Stimulated activated naive B cell treated with anti-CD40 and anti-IgM and Interleukin-4, amounts not matched to agents 10 μg/mL and 1 μg/mL and 100 μg/mL, for 72 hours (primary cell): ENCODE data around the gene C2CD2.

Source experiments
- ATAC-seq, 2 donors: fragments of 150-1000 bp; cut with Tn5 transposase; replicated peaks; 2 replicates each; pipeline ENCODE4 v1.10.0; 2021; ENCODE audit warnings: moderate library complexity in 1 of 2
- DNase-seq: peaks from one replicate; pipeline ENCODE4 v3.0.0; 2021
- H3K27ac Mint-ChIP-seq: one replicate; pipeline ENCODE4 v1.8.0; 2022; ENCODE audit warnings: mild to moderate bottlenecking, mixed read lengths
- H3K27me3 Mint-ChIP-seq, 2 donors: one replicate each; pipeline ENCODE4 v1.8.0; 2022; ENCODE audit warnings: mixed read lengths in 2 of 2
- H3K36me3 Mint-ChIP-seq, 2 donors: one replicate each; pipeline ENCODE4 v1.8.0; 2022; ENCODE audit warnings: mixed read lengths in 2 of 2, mild to moderate bottlenecking in 1 of 2
- H3K4me1 Mint-ChIP-seq, 2 donors: one replicate each; pipeline ENCODE4 v1.8.0; 2022; ENCODE audit warnings: mixed read lengths in 2 of 2, mild to moderate bottlenecking in 1 of 2
- H3K4me3 Mint-ChIP-seq, 2 donors: one replicate each; pipeline ENCODE4 v1.8.0; 2022; ENCODE audit warnings: mild to moderate bottlenecking in 2 of 2, mixed read lengths in 2 of 2, moderate library complexity in 1 of 2
- H3K9me3 Mint-ChIP-seq, 2 donors: one replicate each; pipeline ENCODE4 v1.8.0; 2022; ENCODE audit warnings: mixed read lengths in 2 of 2, mild to moderate bottlenecking in 1 of 2

The C2CD2 gene

DNA sequence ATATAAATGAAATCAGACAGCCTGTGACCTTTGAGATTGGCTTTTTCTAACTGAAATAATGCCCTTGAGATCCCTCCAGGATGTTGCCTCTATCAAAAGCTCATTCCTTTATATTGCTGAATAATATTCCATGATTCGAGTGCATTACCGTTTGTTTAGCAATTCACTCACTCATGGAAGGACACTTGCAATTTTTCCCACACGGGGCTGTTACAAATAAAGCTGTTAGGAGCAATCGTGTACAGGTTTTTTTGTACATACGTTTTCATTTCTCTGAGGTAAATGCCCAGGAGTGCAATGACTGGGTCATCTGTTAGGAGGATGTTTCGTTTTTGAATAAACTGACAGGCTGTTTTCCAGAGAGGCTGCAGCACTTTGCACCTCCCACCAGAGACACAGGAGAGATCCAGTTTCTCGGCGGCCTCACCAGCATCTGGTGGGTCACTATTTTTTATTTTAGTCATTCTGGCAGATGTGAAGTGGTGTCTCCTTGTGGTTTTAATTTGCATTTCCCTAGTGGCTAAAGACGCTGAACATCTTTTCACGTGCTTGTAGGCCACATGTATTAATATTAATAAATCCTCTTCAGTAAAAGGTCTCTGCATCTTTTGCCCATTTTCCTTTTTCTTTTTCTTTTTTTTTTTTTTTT lies 85.6 kb downstream of the C2CD2 start:
- peak; percentile 45 for DNase-seq
- ATAC-seq, result peak; percentile 67 to 75
- H3K4me1 Mint-ChIP-seq, result peaks cover 33 to 74% of the 10 kb centered on the region in 2 donors
- H3K9me3 Mint-ChIP-seq, result no peaks in the 10 kb centered on the region
- no peak overlapping the region for H3K27ac Mint-ChIP-seq
- peaks cover 19 to 37% of the 10 kb centered on the region in 2 donors for H3K36me3 Mint-ChIP-seq
- no peaks in the 10 kb centered on the region for H3K27me3 Mint-ChIP-seq
- H3K4me3 Mint-ChIP-seq, result peak overlapping the region in 1 of 2 donors; percentile 63

DNA sequence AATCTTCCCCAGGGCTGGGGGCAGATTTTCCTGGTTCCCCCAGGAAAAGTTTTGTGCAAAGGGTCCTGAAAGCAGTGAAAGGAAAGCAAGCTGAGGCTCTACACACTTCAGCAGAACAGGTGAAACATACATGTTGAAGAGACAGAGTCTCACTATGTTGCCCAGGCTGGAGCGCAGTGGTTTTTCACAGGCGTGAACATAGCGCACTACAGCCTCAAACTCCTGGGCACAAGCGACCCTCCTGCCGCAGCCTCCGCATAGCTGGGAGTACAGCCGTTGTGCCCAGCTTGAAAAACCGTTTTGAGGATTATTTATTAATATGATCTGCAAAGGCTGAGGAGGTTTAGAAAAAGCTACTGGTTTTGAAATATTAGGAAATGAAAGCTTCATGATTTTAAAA lies 86.5 kb downstream of the C2CD2 start:
- H3K27me3 Mint-ChIP-seq, result no peaks in the 10 kb centered on the region
- peaks cover 18 to 32% of the 10 kb centered on the region in 2 donors for H3K36me3 Mint-ChIP-seq
- no peak overlapping the region for H3K27ac Mint-ChIP-seq
- no peak for ATAC-seq
- peaks cover 35 to 75% of the 10 kb centered on the region in 2 donors for H3K4me1 Mint-ChIP-seq
- H3K9me3 Mint-ChIP-seq, result no peaks in the 10 kb centered on the region
- no peak for DNase-seq
- no peak overlapping the region for H3K4me3 Mint-ChIP-seq

DNA sequence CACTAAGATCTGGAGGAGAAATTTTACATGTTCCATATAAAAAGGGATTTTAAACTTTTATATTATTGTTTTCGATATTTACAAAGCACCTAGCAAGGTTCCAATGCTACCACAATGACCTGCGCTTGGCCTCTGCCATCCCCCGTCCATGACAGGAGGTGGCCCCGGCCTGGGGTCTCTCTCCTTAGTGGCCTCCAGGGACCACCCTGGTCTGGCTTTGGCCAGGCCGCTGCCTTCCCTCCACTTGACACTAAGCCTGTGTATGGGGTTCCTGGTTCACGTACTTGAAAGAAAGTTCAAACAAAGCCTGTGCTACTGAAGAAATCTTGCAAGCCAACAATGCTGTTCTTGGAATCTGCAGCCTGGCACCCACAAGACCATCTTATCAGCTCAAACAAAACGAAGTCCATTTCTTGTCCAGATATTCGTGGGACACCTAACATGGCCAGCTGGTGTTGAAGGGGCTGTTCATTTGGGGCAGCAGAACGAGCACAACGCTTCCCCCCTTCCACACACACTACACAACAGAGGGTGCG lies 87.5 kb downstream of the C2CD2 start:
- Mint-ChIP-seq H3K4me3 (no peak overlapping the region), H3K27me3 (no peaks in the 10 kb centered on the region), H3K27ac (no peak overlapping the region), H3K4me1 (peaks cover 38 to 73% of the 10 kb centered on the region in 2 donors), H3K9me3 (no peaks in the 10 kb centered on the region), H3K36me3 (peaks cover 14 to 26% of the 10 kb centered on the region in 2 donors)
- DNase-seq (no peak), ATAC-seq (no peak)

DNA sequence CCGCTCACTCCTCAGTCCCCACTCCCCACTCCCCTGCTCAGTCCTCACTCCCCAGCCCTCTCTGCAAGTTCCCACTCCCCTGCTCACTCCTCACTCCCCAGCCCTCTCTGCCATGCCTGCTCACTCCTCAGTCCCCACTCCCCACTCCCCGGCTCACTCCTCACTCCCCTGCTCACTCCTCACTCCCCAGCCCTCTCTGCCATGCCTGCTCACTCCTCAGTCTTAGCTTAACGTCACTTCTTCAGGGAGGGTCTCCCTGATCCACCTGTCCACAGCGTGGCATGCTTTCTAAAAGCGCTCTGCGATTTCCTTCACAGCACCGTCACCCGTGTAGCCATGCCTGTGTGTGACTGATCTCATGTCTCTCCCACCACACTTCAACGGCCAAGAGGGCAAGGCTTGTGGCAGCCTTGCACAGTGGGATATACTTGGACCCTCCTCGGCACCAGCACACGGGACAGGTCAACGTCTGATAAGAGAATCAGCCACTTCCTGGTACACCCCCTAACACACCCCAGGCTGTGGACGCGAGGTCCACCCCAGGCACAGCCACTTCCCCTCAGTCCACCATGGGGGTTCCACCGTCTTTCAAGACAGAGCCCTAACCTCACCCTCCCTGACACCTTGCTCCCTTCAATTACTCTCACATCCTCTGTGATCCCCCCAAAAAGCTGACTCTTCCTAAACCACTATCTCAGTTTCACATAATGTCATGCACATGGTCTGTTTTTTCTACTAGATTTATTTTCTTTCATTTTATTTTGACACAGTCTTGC lies 88.6 kb downstream of the C2CD2 start:
- Mint-ChIP-seq H3K4me3 (peak overlapping the region; percentile 2 to 47), H3K27ac (peak overlapping the region; percentile 15), H3K4me1 (peaks cover 38 to 74% of the 10 kb centered on the region in 2 donors), H3K27me3 (no peaks in the 10 kb centered on the region), H3K9me3 (no peaks in the 10 kb centered on the region), H3K36me3 (peaks cover 14 to 25% of the 10 kb centered on the region in 2 donors)
- DNase-seq (no peak), ATAC-seq (peak; percentile 79 to 85)

DNA sequence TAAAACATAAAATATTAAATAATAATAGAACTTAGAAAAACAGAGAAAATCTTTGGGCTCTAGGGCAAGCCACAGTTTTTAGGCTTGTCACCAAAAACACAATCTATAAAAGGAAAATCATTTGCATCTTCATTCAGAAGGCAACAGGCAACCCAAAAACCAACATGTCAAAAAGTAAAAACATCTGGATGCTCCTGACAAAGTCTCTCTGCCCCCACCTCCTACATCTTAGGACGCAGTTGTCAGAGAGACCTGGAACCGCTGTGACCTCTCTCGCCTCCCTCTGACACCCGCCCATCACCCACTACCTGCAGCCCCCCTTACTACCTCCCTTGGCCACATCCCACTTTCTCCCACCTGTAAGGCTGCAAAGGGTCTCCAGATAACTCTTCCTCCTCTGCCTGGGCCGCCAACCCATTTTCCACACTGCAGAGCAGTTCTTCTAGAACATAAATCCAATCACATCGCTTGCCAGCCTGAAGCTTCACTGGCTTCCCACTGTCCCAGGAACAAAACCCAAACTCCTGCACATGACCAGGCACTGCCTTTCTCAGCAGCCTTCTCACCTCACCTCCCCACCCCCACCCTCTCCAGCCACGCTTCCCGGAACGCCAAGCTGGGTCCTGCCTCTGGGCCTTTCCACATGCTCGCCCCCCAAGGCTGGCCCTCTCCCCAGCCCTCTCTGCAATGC lies 89.4 kb downstream of the C2CD2 start:
- Mint-ChIP-seq H3K27ac (peak overlapping the region; percentile 39), H3K4me3 (peak overlapping the region in 1 of 2 donors; percentile 14), H3K27me3 (no peaks in the 10 kb centered on the region), H3K36me3 (peaks cover 15 to 25% of the 10 kb centered on the region in 2 donors), H3K4me1 (peaks cover 35 to 69% of the 10 kb centered on the region in 2 donors), H3K9me3 (no peaks in the 10 kb centered on the region)
- no peak for DNase-seq
- no peak for ATAC-seq

DNA sequence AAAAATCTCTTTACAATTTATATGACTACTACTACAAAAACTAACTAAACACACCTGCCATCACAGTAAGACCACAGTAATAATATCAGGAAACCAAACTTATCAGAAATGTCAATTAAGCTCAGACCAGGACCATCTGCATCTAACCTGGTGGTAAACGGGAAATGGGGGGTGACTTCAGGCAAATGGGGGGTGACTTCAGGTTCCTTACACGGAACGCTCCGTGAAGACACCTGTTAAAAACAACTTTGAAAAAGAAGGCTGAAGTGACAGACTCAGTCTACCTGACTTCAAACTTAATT lies 90.4 kb downstream of the C2CD2 start:
- Mint-ChIP-seq H3K27ac (no peak overlapping the region), H3K9me3 (no peaks in the 10 kb centered on the region), H3K27me3 (no peaks in the 10 kb centered on the region), H3K4me3 (peak overlapping the region in 1 of 2 donors; percentile 14), H3K36me3 (peaks cover 16 to 36% of the 10 kb centered on the region in 2 donors), H3K4me1 (peaks cover 31 to 59% of the 10 kb centered on the region in 2 donors)
- no peak for ATAC-seq
- no peak for DNase-seq

DNA sequence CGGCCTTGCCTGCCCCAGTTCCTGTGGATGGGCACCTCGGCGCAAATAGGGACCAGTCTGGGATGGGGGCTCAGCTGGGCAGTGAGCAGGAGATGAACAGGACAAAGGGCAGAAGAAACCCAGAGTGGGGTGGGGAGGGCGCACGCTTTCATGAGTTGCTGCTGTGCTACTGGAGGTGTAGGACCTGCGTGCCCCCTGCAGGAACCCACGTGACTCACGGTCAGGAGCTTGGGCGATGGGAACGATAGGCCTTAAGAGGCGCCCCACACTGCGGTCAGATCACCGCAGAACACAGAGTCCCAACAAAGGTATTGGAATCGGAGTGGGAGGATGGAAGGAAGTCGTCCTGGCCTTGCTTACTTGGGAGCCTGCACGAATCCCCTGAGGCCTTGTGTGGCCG lies 91.8 kb downstream of the C2CD2 start:
- Mint-ChIP-seq H3K36me3 (peaks cover 25 to 47% of the 10 kb centered on the region in 2 donors), H3K27ac (peak overlapping the region; percentile 9), H3K4me3 (no peak overlapping the region), H3K9me3 (no peaks in the 10 kb centered on the region), H3K27me3 (no peaks in the 10 kb centered on the region), H3K4me1 (peaks cover 29 to 45% of the 10 kb centered on the region in 2 donors)
- ATAC-seq (no peak), DNase-seq (no peak)

DNA sequence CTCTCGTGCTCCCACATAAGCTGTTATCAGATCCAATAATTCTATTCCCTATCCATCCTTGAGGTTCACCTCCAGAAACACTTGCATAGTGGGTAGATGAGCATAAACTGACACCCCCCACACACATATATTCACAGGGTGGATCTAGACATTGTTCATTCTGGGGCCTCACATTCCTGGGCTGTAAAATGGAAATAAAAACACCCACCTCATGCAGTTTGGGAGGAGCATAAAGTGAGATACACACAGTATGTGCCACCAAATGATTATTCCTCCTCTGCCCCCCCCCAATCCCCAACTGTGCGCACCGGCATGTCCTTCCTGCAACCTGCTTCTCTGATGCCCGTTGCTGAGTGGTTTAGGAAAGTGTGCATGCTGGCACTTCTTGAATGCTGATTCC lies 92.6 kb downstream of the C2CD2 start:
- Mint-ChIP-seq H3K36me3 (peaks cover 28 to 52% of the 10 kb centered on the region in 2 donors), H3K27me3 (no peaks in the 10 kb centered on the region), H3K27ac (no peak overlapping the region), H3K9me3 (no peaks in the 10 kb centered on the region), H3K4me1 (peaks cover 29 to 38% of the 10 kb centered on the region in 2 donors), H3K4me3 (no peak overlapping the region)
- ATAC-seq (no peak), DNase-seq (no peak)

DNA sequence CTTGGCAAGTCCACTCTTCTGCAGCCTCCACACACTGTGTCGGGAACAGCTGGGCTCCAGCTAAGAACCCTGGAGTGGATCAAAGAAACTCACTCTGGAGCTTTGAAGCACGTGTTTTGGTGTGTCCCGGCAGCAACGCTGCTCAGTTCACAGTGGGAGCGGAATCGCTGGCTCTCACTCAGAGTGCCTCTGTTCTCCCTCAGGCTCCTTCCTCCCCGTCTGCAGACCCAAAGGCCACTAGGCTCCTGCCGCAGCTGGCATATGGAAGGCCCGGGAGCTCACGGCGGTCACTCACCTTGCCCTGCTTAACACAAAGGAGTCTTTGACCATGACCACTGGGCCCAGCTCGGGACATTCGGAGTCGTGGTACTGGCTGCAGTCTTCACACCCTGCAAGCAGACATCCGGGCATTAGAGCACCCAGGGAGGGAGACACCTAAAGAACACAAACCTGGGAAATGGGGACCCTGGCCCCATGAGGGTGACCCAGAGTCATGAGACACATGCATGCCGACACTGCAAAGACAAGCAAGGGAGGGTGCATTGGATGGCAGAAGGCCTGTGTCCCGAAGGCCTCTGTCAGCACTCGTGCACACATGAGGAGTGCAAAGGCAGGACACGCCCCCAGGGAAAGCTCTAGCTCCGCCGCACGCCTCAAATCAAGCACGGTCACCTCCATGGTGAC lies 94.4 kb downstream of the C2CD2 start:
- Mint-ChIP-seq H3K27ac (no peak overlapping the region), H3K4me3 (no peak overlapping the region), H3K36me3 (peaks cover 29 to 49% of the 10 kb centered on the region in 2 donors), H3K27me3 (no peaks in the 10 kb centered on the region), H3K9me3 (no peaks in the 10 kb centered on the region), H3K4me1 (peaks cover 18 to 20% of the 10 kb centered on the region in 2 donors)
- DNase-seq (no peak), ATAC-seq (no peak)

DNA sequence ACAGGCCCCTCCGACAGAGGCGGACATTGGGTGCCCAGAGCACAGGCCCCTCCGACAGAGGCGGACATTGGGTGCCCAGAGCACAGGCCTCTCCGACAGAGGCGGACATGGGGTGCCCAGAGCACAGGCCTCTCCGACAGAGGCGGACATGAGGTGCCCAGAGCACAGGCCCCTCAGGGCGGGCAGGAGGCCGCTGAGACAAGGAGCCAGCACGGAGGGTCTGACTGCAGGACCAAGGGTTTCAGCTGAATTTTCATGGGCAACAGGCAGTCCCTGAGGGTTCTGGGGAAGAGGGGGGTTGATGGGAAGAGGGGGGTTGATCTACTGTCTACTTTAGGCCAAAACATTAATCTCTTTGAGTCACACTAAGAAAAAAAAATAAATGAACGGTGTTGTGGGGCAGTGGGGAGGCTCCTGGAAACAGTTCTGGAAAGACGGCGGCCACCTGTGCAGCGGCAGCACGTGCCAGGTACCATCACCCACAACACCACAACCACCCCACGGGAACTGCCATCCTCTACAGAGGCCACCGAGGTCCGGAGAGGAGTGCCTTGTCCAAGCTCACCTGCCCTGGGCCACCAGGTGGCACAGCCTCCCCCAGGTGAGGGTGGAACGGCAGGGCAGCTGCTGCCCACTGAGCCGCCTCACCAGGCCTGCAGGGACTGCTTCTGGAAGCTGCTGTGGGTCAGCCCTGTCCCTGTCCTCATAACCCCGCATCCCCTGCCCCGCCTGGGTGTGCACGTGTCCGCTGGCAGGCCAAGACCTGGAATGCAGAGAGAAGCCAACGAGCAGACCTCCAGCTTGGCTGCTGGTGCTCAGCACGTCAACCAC lies 95.1 kb downstream of the C2CD2 start:
- ATAC-seq (no peak), DNase-seq (no peak)
- Mint-ChIP-seq H3K27ac (no peak overlapping the region), H3K9me3 (no peaks in the 10 kb centered on the region), H3K4me3 (no peak overlapping the region), H3K36me3 (peaks cover 34 to 55% of the 10 kb centered on the region in 2 donors), H3K27me3 (no peaks in the 10 kb centered on the region), H3K4me1 (peaks cover 17% of the 10 kb centered on the region in 2 donors)

DNA sequence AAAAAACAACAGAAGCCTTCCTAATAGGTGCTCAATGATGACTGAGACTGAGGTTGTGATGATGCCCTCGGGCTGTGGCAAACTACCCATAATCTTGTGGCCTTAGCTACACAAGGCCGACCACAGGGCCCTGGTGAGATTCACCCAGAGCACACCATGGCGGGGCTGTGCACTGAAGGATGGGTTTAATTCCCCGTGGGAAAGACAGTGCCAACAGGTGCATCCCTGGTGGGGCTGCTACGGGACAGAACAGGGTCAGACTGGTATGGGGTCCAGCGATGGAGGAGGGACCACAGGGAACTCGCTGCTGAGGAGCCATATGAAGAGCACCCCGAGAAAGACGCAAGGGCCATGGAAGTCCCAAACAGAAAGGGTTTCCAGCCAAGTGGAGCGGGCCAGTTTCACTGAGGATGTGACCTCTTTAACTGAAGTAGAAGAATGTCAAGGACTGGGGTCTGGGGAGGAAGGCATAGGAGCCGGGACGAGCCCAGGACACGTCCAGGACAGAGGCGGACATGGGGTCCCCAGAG lies 96.0 kb downstream of the C2CD2 start:
- H3K27me3 Mint-ChIP-seq, result no peaks in the 10 kb centered on the region
- H3K9me3 Mint-ChIP-seq, result no peaks in the 10 kb centered on the region
- H3K4me3 Mint-ChIP-seq, result no peak overlapping the region
- peak overlapping the region; percentile 21 for H3K27ac Mint-ChIP-seq
- DNase-seq (no peak), ATAC-seq (no peak)
- peaks cover 31 to 55% of the 10 kb centered on the region in 2 donors for H3K36me3 Mint-ChIP-seq
- H3K4me1 Mint-ChIP-seq, result peaks cover 10 to 11% of the 10 kb centered on the region in 2 donors

DNA sequence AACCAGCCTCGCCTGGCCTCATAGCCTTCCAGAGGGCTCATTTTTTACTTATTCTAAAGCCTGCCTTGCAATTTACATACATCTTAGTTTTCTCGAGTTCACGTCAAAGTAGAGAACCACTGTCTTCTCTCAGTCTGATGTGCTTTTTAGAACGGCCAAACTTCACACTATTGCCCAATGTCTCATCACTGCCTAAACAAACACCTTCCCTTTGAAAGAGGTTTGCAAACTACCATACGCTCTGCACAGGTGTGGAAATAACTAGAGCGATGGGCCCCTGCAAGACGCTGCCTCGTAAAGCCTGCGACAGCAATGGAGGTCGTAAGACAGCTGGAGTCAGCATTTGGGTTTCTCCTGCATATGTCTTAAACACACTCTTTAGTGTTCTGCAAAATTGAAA lies 97.2 kb downstream of the C2CD2 start:
- Mint-ChIP-seq H3K9me3 (no peaks in the 10 kb centered on the region), H3K4me1 (peaks cover 4 to 5% of the 10 kb centered on the region in 2 donors), H3K36me3 (peaks cover 34 to 57% of the 10 kb centered on the region in 2 donors), H3K4me3 (no peak overlapping the region), H3K27me3 (no peaks in the 10 kb centered on the region), H3K27ac (no peak overlapping the region)
- ATAC-seq (no peak), DNase-seq (no peak)

DNA sequence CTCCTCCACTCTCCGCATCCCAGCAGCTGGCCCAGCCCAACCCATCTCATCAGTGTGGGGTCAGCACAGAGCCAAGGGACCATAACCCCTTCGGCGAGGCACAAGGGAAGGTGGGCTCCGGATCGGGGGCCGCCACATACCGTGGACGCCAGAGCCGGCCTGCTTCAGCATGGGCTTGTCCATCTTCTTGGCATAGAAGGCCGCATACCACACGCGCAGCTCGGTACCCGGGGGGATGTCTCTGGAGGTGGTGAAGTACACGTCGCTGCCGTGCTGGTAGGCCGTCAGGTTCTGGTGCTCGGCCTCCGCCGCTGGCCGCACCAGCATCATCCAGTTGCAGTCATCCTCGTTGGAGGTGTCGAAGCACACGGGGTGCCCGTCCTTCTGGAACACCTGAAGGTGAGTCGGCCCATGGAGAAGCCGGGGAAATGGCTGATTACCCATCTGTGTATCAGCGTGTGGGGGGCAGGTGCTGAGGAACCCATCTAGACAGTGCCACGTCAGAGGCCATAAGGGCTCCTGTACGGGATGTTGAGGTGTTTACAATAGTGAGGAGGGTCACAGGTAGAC lies 99.3 kb downstream of the C2CD2 start:
- no peak for DNase-seq
- Mint-ChIP-seq H3K27me3 (no peaks in the 10 kb centered on the region), H3K27ac (no peak overlapping the region), H3K4me1 (peaks cover 0 to 2% of the 10 kb centered on the region in 2 donors), H3K9me3 (no peaks in the 10 kb centered on the region), H3K4me3 (no peak overlapping the region), H3K36me3 (peaks cover 35 to 62% of the 10 kb centered on the region in 2 donors)
- no peak for ATAC-seq
